ENCODE results near the gene LRRC15. TPM values are rescaled to one million over a fixed set of nuclear protein-coding genes. Genes with fewer than 3 reads are reported as not detected.

The LRRC15 gene
- 0.08 TPM in 1 of 2 replicates, not detected in the other for total RNA-seq (2014; rRNA removed; shearing (Covaris generic))

DNA sequence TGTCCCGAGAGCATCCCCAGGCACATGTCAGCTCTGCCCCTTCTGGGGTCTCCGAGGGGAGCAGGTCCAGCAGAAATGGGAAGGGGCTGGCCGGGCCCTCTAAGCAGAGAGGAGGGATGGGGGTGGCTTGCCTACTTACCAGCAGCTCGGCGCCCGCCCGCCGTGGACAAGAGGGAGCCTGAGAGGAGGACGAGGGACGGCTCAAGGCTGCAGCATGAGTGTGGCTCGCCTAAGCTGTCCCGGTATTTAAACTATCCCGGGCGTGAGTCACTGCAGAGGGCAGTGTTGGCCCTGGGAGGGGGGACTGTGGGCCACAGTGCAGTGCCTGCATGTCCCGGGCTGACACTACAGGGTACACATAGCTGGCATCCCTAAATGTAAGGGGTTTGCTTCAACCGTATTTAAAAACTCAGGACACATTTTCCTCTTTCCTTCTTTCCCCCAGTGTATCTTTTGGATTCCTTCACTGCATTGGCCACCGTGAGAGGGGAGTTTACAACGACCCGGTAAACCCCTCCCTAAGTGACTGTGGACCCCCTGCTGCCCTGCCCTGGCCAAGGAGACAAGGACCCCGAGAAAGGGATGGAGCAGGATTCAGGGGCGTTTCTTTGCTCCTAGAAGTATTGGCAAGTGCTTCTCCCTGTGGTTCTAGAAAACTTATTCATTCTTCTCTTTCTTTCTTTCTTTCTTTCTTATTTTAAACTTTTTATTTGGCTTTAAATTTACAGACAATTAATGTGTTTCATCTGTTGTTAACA is at the start of gene LRRC15:
Gene LRRC15, minus strand, starts transcription at position 222 of the 758 bp plus-strand sequence. CDS start 8,700 bp downstream, outside the sequence.
- Histone ChIP-seq H3K27me3 (peaks cover 10% of the 10 kb centered on the region; the same call in 1 of the 2 replicates), H3K4me1 (peaks cover 5% of the 10 kb centered on the region; the same call in 1 of the 2 replicates), H3K36me3 (no peaks in the 10 kb centered on the region), H3K9me3 (replicated peaks) (no peaks in the 10 kb centered on the region), H3K27ac (no peak within 1 kb of the TSS), H3K4me3 (no peak within 1 kb of the TSS)
- peak; percentile 26 to 34 for DNase-seq

DNA sequence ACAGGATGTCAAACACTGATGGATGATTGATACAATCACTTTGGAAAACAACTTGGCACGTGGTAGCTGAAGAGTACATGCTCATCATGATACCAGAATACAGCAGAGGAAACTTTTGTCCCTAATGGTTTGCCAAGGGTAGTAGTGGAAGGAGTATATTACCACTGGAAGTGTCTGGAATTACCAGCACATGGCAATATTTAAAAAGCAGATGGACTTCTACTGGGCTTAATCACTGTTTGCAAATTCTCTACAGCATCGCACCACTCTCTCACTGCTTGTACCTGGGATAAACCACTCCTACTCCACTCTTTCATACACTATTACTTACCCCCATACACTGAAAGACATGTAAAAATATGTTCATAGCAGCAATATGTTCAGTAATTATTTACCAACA is 49.1 kb upstream of the LRRC15 start:
- Histone ChIP-seq H3K9me3 (replicated peaks) (no peaks in the 10 kb centered on the region), H3K27me3 (no peaks in the 10 kb centered on the region), H3K4me1 (no peaks in the 10 kb centered on the region), H3K4me3 (no peak overlapping the region), H3K36me3 (peaks cover 42% of the 10 kb centered on the region), H3K27ac (no peak overlapping the region)
- DNase-seq, result no peak

DNA sequence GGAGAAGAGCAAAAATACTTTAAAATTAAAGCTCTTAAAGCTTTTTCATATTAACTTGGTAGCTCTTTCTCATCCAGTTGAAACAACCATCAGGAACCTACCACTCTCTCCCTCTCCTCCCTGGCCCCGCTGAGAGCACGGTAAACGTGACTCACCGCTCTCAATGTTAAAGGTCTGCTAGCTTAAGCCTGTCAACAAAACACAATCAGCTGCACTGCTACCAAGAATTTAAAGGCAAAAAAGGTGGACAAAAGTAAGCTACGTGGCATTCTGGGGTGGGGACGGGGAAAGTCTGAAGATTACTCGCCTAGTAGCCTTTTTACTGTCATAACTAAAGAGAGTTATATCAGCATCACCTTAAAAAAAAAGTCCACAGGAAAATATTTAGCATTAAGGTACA is 37.9 kb upstream of the LRRC15 start:
- no peak overlapping the region for H3K4me3 ChIP-seq
- no peaks in the 10 kb centered on the region for H3K27me3 ChIP-seq
- no peak overlapping the region for H3K27ac ChIP-seq
- H3K36me3 ChIP-seq, result peaks cover 36% of the 10 kb centered on the region
- H3K4me1 ChIP-seq, result no peaks in the 10 kb centered on the region
- no peak for DNase-seq
- H3K9me3 ChIP-seq (replicated peaks), result no peaks in the 10 kb centered on the region

- DNase-seq, result no peak
- no peak overlapping the region for H3K4me3 ChIP-seq
- no peaks in the 10 kb centered on the region for H3K9me3 ChIP-seq (replicated peaks)
- H3K36me3 ChIP-seq, result peaks cover 32% of the 10 kb centered on the region
- no peak overlapping the region for H3K27ac ChIP-seq
- H3K4me1 ChIP-seq, result no peaks in the 10 kb centered on the region
- H3K27me3 ChIP-seq, result no peaks in the 10 kb centered on the region
Measured at GRCh38 chr3:194405766-194406165, 36.2 kb upstream of the LRRC15 start.

- Histone ChIP-seq H3K27me3 (no peaks in the 10 kb centered on the region), H3K9me3 (replicated peaks) (no peaks in the 10 kb centered on the region), H3K4me3 (no peak overlapping the region), H3K4me1 (no peaks in the 10 kb centered on the region), H3K27ac (no peak overlapping the region), H3K36me3 (peaks cover 28% of the 10 kb centered on the region)
- DNase-seq, result peak; percentile 34 to 62
Measured at GRCh38 chr3:194404365-194405140, 35.0 kb upstream of the LRRC15 start.

GRCh38 chr3:194401868-194402329 is 32.4 kb upstream of the LRRC15 start:
- Histone ChIP-seq H3K36me3 (peaks cover 18% of the 10 kb centered on the region), H3K27me3 (no peaks in the 10 kb centered on the region), H3K4me1 (no peaks in the 10 kb centered on the region), H3K27ac (no peak overlapping the region), H3K4me3 (no peak overlapping the region), H3K9me3 (replicated peaks) (no peaks in the 10 kb centered on the region)
- no peak for DNase-seq

GRCh38 chr3:194401346-194401745 is 31.8 kb upstream of the LRRC15 start:
- Histone ChIP-seq H3K4me3 (no peak overlapping the region), H3K36me3 (peaks cover 18% of the 10 kb centered on the region), H3K9me3 (replicated peaks) (no peaks in the 10 kb centered on the region), H3K27ac (no peak overlapping the region), H3K27me3 (no peaks in the 10 kb centered on the region), H3K4me1 (no peaks in the 10 kb centered on the region)
- DNase-seq, result no peak

DNA sequence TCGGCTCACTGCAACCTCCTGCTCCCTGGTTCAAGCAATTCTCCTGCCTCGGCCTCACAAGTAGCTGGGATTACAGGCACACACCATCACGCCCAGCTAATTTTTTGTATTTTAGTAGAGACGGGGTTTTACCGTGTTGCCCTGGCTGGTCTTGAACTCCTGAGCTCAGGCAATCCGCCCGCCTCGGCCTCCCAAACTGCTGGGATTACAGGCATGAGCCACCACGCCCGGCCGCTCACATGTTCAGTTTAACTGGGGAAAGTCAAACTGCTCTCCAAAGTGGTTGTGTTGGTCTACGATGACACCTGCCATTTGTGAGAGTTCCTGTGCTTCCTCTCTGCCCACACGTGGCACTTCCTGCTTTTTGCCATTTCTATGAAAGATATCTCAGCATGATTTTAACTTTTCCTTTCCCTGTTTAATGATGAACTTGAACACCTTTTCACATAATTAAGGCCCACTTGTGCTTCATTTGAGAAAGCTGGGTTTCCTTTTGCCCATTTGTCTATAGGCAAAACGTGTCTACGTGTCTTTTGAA is 30.4 kb upstream of the LRRC15 start:
- Histone ChIP-seq H3K4me1 (no peaks in the 10 kb centered on the region), H3K27me3 (no peaks in the 10 kb centered on the region), H3K4me3 (no peak overlapping the region), H3K9me3 (replicated peaks) (no peaks in the 10 kb centered on the region), H3K27ac (no peak overlapping the region), H3K36me3 (peaks cover 12% of the 10 kb centered on the region)
- DNase-seq, result no peak

DNA sequence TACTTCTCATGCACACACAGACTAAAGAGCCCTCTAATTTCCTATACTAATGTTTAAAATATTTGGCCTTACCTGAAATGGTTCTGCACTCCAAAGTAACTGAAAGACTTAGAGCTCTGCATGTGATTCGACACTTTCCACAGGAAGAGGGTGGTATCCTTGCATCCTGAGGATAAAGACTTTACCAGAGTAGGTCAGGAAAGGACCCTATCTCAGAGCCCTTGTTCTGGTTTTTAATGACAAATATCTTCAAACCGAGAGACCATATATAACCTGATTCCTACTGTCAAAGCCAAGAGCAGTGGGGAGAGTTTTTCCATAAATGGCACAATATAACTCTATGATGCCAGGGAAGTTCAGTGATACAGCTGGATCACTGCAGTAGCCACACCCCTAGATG is 29.6 kb upstream of the LRRC15 start, which contains the start of gene GP5:
Gene GP5, minus strand, starts transcription at position 101 of the 400 bp plus-strand sequence. CDS start 984 bp downstream, outside the sequence.
- Histone ChIP-seq H3K27ac (no peak within 1 kb of the TSS), H3K9me3 (replicated peaks) (no peaks in the 10 kb centered on the region), H3K36me3 (peaks cover 9% of the 10 kb centered on the region), H3K4me1 (no peaks in the 10 kb centered on the region), H3K4me3 (no peak within 1 kb of the TSS), H3K27me3 (no peaks in the 10 kb centered on the region)
- DNase-seq, result no peak

DNA sequence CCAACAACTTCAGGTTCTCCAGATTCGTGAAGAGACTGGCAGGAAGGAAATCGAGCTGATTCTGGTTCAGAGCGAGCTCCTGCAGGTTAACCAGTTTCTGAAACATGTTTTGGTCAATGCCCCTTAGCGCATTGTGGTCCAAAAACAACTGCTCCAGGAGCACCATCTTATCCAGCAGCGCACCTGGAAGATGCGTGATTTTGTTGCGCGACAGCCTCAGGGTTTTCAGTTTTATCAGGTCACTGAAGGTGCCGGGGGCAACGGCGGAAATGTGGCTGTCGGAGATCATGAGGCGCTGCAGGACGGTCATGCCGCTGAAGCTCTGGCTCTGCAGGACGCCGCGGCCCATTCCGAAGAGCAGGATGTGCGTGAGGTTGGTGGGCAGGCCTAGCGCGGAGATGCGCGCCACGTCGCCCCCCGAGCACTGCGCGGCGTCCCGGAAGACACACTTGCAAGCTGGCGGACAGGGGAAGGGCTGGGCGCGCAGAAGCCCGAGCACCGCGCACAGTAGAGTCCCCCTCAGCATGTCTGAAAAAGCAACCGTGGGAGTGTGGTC is 28.3 kb upstream of the LRRC15 start:
- H3K4me3 ChIP-seq, result no peak overlapping the region

GRCh38 chr3:194396859-194397756 is 27.6 kb upstream of the LRRC15 start:
- no peaks in the 10 kb centered on the region for H3K36me3 ChIP-seq
- H3K27ac ChIP-seq, result no peak overlapping the region
- no peak overlapping the region for H3K4me3 ChIP-seq
- no peaks in the 10 kb centered on the region for H3K9me3 ChIP-seq (replicated peaks)
- no peaks in the 10 kb centered on the region for H3K4me1 ChIP-seq
- H3K27me3 ChIP-seq, result no peaks in the 10 kb centered on the region
- DNase-seq, result no peak

More for the DNA sequence above, 28.3 kb upstream of the LRRC15 start:
- no peak overlapping the region for H3K27ac ChIP-seq
- H3K27me3 ChIP-seq, result no peaks in the 10 kb centered on the region
- no peaks in the 10 kb centered on the region for H3K9me3 ChIP-seq (replicated peaks)
- 0 out of 2 replicates have a peak, but pooled peaks cover 3% of the 10 kb centered on the region for H3K36me3 ChIP-seq
- DNase-seq, result no peak
- no peaks in the 10 kb centered on the region for H3K4me1 ChIP-seq

DNA sequence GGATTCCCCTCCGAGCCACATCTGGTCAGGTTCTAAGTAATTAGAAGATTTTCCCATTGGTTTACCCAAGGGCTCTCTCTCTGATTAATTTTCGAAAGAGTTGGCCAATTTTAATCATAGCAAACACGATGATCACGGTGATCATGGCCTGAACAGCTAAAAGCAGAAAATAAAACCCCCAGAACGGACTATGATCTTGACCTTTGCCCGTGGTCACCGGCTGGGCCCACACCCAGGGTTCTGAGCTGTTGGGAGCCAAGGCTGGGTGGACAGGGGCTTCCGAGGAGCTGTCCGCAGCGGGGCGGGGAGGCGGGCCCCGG is 27.0 kb upstream of the LRRC15 start:
- Histone ChIP-seq H3K4me3 (no peak overlapping the region), H3K27ac (no peak overlapping the region), H3K36me3 (no peaks in the 10 kb centered on the region), H3K4me1 (no peaks in the 10 kb centered on the region), H3K27me3 (no peaks in the 10 kb centered on the region), H3K9me3 (replicated peaks) (no peaks in the 10 kb centered on the region)
- no peak for DNase-seq

DNA sequence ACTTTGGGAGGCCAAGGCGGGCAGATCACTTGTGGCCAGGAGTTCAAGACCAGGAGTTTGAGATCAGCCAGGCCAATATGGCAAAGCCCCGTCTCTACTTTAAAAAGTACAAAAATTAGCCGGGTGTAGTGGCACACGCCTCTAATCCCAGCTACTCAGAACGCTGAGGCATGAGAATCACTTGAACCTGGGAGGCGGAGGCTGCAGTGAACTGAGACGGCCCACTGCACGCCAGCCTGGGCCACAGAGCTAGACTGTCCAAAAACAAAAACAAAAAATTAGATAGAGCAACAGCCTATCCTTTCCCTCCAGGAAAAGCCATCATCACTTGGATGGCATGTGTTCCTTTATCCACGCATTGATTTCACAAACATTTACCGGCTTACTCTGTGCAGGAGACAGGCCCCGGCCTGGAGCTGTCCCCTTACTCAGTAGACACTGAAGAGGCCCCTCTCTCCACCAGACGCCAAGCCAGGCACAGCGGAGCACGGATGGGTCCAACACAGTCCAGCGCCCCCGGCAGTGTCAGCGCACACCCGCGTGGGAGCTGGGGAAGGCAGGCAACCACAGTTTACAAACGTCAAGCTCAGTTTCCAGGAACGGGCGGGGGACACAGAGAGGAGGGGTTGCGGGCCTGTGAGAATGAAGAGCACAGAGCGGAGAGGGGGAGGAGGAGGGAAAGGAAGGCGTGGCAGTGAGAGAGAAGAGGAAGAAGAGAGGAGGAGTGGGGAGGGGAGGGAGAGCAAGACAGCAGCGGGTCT is 26.4 kb upstream of the LRRC15 start:
- DNase-seq, result no peak
- no peaks in the 10 kb centered on the region for H3K36me3 ChIP-seq
- H3K4me3 ChIP-seq, result no peak overlapping the region
- H3K4me1 ChIP-seq, result no peaks in the 10 kb centered on the region
- no peak overlapping the region for H3K27ac ChIP-seq
- no peaks in the 10 kb centered on the region for H3K27me3 ChIP-seq
- H3K9me3 ChIP-seq (replicated peaks), result no peaks in the 10 kb centered on the region
